HepG2 (cell line): Measurements from ENCODE around the gene SMIM1. TPM values are rescaled to one million over a fixed set of nuclear protein-coding genes. Genes with fewer than 3 reads are reported as not detected.

Source experiments
- AGO2 ChIP-seq: fragments of 200-400 bp; formaldehyde crosslinking; optimal IDR thresholded peaks from 2 replicates; pipeline ENCODE3; 2017; ENCODE audit warnings: mild to moderate bottlenecking, low read depth, low read length, moderate library complexity
- EEA1 ChIP-seq: sonication (generic); formaldehyde crosslinking; IDR thresholded peaks from 2 replicates; pipeline ENCODE4 v1.5.1; 2020; ENCODE audit warnings: mild to moderate bottlenecking, missing genetic modification reagents, borderline replicate concordance
- HES4 ChIP-seq: sonication (generic); formaldehyde crosslinking; IDR thresholded peaks from 2 replicates; pipeline ENCODE4 v1.9.0; 2021; ENCODE audit warnings: mild to moderate bottlenecking, missing genetic modification reagents, borderline replicate concordance
- IRX3 ChIP-seq: sonication (generic); formaldehyde crosslinking; IDR thresholded peaks from 2 replicates; pipeline ENCODE4 v1.8.1; 2023; ENCODE audit warnings: mild to moderate bottlenecking, low read depth, missing genetic modification reagents, borderline replicate concordance
- POLR2G ChIP-seq: fragments of 200-400 bp; formaldehyde crosslinking; IDR thresholded peaks from 2 replicates; pipeline ENCODE4 v1.6.1; 2018; ENCODE audit warnings: mild to moderate bottlenecking, low read depth, low read length, moderate library complexity
- SAFB2 ChIP-seq: sonication (generic); formaldehyde crosslinking; IDR thresholded peaks from 2 replicates; pipeline ENCODE4 v1.5.1; 2020; ENCODE audit warnings: missing genetic modification reagents, low read depth, mild to moderate bottlenecking, borderline replicate concordance
- SMC3 ChIP-seq: IDR thresholded peaks from 2 replicates; pipeline ENCODE4 v1.6.1; 2011; ENCODE audit warnings: low read length, improper control_type of control experiment
- UBTF ChIP-seq: sonication (generic); formaldehyde crosslinking; IDR thresholded peaks from 2 replicates; pipeline ENCODE4 v1.4.0; 2020; ENCODE audit warnings: mild to moderate bottlenecking, missing genetic modification reagents
- ZNF225 ChIP-seq: sonication (generic); formaldehyde crosslinking; IDR thresholded peaks from 2 replicates; pipeline ENCODE4 v1.4.0; 2020; ENCODE audit warnings: mild to moderate bottlenecking, missing genetic modification reagents
- ZNF318 ChIP-seq: sonication (generic); formaldehyde crosslinking; IDR thresholded peaks from 2 replicates; pipeline ENCODE4 v1.4.0; 2020; ENCODE audit warnings: mild to moderate bottlenecking, missing genetic modification reagents
- ZNF564 ChIP-seq: sonication (generic); formaldehyde crosslinking; IDR thresholded peaks from 2 replicates; pipeline ENCODE4 v1.8.1; 2023; ENCODE audit warnings: mild to moderate bottlenecking, missing genetic modification reagents
- ZNF710 ChIP-seq: sonication (generic); formaldehyde crosslinking; IDR thresholded peaks from 2 replicates; pipeline ENCODE4 v1.5.0; 2020; ENCODE audit warnings: mild to moderate bottlenecking, missing genetic modification reagents, borderline replicate concordance
- ZSCAN21 ChIP-seq: sonication (generic); formaldehyde crosslinking; IDR thresholded peaks from 2 replicates; pipeline ENCODE4 v1.8.0; 2022; ENCODE audit warnings: mild to moderate bottlenecking, missing genetic modification reagents, moderate library complexity, borderline replicate concordance
- polyA plus RNA-seq, 8 experiments: library from polyadenylated mRNA; depleted of rRNA in 3 of 8; stranded (reverse) in 7 of 8; unstranded in 1 of 8; fragments of >200 nt; fragmentation: Illumina TruSeq in 4 of 8; extraction: Trizol in 4 of 8; gene quantifications; 2 replicates each; pipeline versions ENCODE4 v1.2.1 to v1.2.3, GENCODE V29; 2011 to 2016; ENCODE audit warnings: low read depth in 4 of 8, missing spikeins in 1 of 8, mixed read lengths in 1 of 8; ENCODE audit not compliant: insufficient read depth in 1 of 8
- total RNA-seq, 5 experiments: library from RNA; depleted of rRNA; stranded (reverse); fragments of >200 nt; fragmentation: Illumina TruSeq; extraction: Trizol; gene quantifications; 2 replicates each; pipeline ENCODE4 v1.2.3, GENCODE V29; 2016; ENCODE audit warnings: low read depth in 1 of 5

The SMIM1 gene
- total and polyA plus RNA-seq, 2 of the 13 experiments (the other 11 are each of a cell fraction or from before 2014, with no cell fraction given) = 12.4 to 56.3 TPM

GRCh38 chr1:3795453-3796214 lies 23.1 kb downstream of the SMIM1 start (continued):
- TF ChIP-seq UBTF (CRISPR knock-in tag) = 0 out of 2 replicates have a peak, but pooled peaks have one; percentile 55
- 0 out of 2 replicates have a peak, but pooled peaks have one; percentile 55 for TF ChIP-seq IRX3
- no peak for TF ChIP-seq ZNF710 (CRISPR knock-in tag)
- TF ChIP-seq AGO2 = peak; percentile 71
- 0 out of 2 replicates have a peak, but pooled peaks have one; percentile 12 for TF ChIP-seq ZNF225 (CRISPR knock-in tag)
- TF ChIP-seq ZSCAN21 (CRISPR knock-in tag) = 0 out of 2 replicates have a peak, but pooled peaks have one; percentile 2
- peak; percentile 90; the same call in 1 of the 2 replicates for TF ChIP-seq SAFB2 (CRISPR knock-in tag)
- 0 out of 2 replicates have a peak, but pooled peaks have one; percentile 22 for TF ChIP-seq EEA1 (CRISPR knock-in tag)
- TF ChIP-seq ZNF318 (CRISPR knock-in tag) = no peak
- 0 out of 2 replicates have a peak, but pooled peaks have one; percentile 11 for TF ChIP-seq ZNF564 (CRISPR knock-in tag)
- no peak for TF ChIP-seq SMC3
- TF ChIP-seq POLR2G = no peak
- TF ChIP-seq HES4 (CRISPR knock-in tag) = peak; percentile 84; the same call in 1 of the 2 replicates
